Mucosa of descending colon (tissue), 3 donors: ENCODE results near the gene CEACAM16. TPM values are rescaled to one million over a fixed set of nuclear protein-coding genes. Genes with fewer than 3 reads are reported as not detected.

Experiments
- ATAC-seq: fragments of 200-7000 bp; cut with Tn5 transposase; one replicate; pipeline ENCODE4 v1.9.1; 2020; ENCODE audit warnings: mild to moderate bottlenecking, moderate library complexity
- DNase-seq, 3 donors: peaks; one replicate each; pipeline ENCODE4 v3.0.0-alpha.2; 2020
- H3K36me3 ChIP-seq: fragments of 200-600 bp; one replicate; pipeline ENCODE4 v1.8.0; 2021; ENCODE audit warnings: low read depth, mild to moderate bottlenecking
- H3K4me1 ChIP-seq: fragments of 200-600 bp; one replicate; pipeline ENCODE4 v1.8.0; 2021; ENCODE audit warnings: low read depth, mild to moderate bottlenecking
- H3K4me3 ChIP-seq: fragments of 200-600 bp; one replicate; pipeline ENCODE4 v1.8.0; 2021; ENCODE audit warnings: mild to moderate bottlenecking
- H3K9me3 ChIP-seq: fragments of 200-600 bp; one replicate; pipeline ENCODE4 v1.8.0; 2021; ENCODE audit warnings: mild to moderate bottlenecking
- CTCF ChIP-seq: fragments of 200-600 bp; IDR thresholded peaks from one replicate; pipeline ENCODE4 v1.8.0; 2022; ENCODE audit warnings: antibody characterized with exemption, mild to moderate bottlenecking
- intact Hi-C, 2 donors: fragments of 100-400 bp; cut with DNase I in 1 of 2; cut with micrococcal nuclease in 1 of 2; formaldehyde crosslinking; loops; one replicate each; pipeline versions ENCODE4 v1.11.0 to v1.11.1; 2022; cut with DNase I, micrococcal nuclease
- total RNA-seq, 3 donors: library from RNA; stranded (reverse); fragmentation: NEBNext Ultra II Directional in 2 of 3; extraction: Animal tissue kit (Norgen Biotek cat#: 25700) in 2 of 3; gene quantifications; one replicate each; pipeline versions ENCODE4 v1.2.1 to v1.2.4, GENCODE V29; 2021 to 2023
- donor health status: DM: no; HTN: no; CAD: no; lungs with moderate emphysema.
- donor health status: DM: no; HTN: no; CAD: no.
- donor health status: DM: no; HTN: yes; CAD: no.

CEACAM16 gene
- total RNA-seq, 3 donors from 2014 or later = 0.17 TPM; not detected in 2

GRCh38 chr19:44722131-44723121 lies 23.5 kb downstream of the CEACAM16 start:
- ATAC-seq = no peak
- no peak overlapping the region for H3K4me3 ChIP-seq
- no peaks in the 10 kb centered on the region for H3K9me3 ChIP-seq
- H3K4me1 ChIP-seq = peaks cover 40% of the 10 kb centered on the region
- no peak for TF ChIP-seq CTCF
- intact Hi-C loops = loop anchor here (2.0 to 5.0 kb wide), 2 partner anchors 48 to 50 kb away; no protein-coding TSS in a partner anchor
- no peak for DNase-seq
- H3K36me3 ChIP-seq = no peaks in the 10 kb centered on the region

GRCh38 chr19:44723299-44723951 lies 24.5 kb downstream of the CEACAM16 start:
- TF ChIP-seq CTCF = no peak
- no peak overlapping the region for H3K4me3 ChIP-seq
- no peaks in the 10 kb centered on the region for H3K36me3 ChIP-seq
- intact Hi-C loops = loop anchor here (2.0 to 5.0 kb wide), 2 partner anchors 47 to 49 kb away; no protein-coding TSS in a partner anchor
- H3K9me3 ChIP-seq = no peaks in the 10 kb centered on the region
- peaks cover 39% of the 10 kb centered on the region for H3K4me1 ChIP-seq
- ATAC-seq (peak; percentile 14), DNase-seq (peak in 1 of 3 donors; percentile 62)

GRCh38 chr19:44723952-44724319 lies 25.0 kb downstream of the CEACAM16 start:
- peak; percentile 94 for TF ChIP-seq CTCF
- Histone ChIP-seq H3K9me3 (no peaks in the 10 kb centered on the region), H3K36me3 (no peaks in the 10 kb centered on the region), H3K4me3 (peak overlapping the region; percentile 13), H3K4me1 (peaks cover 36% of the 10 kb centered on the region)
- DNase-seq = peak; percentile 88 to 93 (median 91)
- intact Hi-C loops = loop anchor here (2.0 to 5.0 kb wide), 2 partner anchors 47 to 48 kb away; no protein-coding TSS in a partner anchor
- peak; percentile 78 for ATAC-seq

- Histone ChIP-seq H3K36me3 (no peaks in the 10 kb centered on the region), H3K4me3 (no peak overlapping the region), H3K9me3 (no peaks in the 10 kb centered on the region), H3K4me1 (peaks cover 30% of the 10 kb centered on the region)
- ATAC-seq (peak; percentile 89), DNase-seq (peak; percentile 89 to 94 (median 94))
- TF ChIP-seq CTCF = no peak
- intact Hi-C loops = no loop called here
These were observed 26.3 kb downstream of the CEACAM16 start for GRCh38 chr19:44725251-44725650.

GRCh38 chr19:44725684-44726083 lies 26.7 kb downstream of the CEACAM16 start:
- ATAC-seq (peak; percentile 61), DNase-seq (peak; percentile 73 to 81 (median 77))
- peaks cover 32% of the 10 kb centered on the region for H3K4me1 ChIP-seq
- no peak overlapping the region for H3K4me3 ChIP-seq
- no peaks in the 10 kb centered on the region for H3K9me3 ChIP-seq
- H3K36me3 ChIP-seq = no peaks in the 10 kb centered on the region
- no peak for TF ChIP-seq CTCF
- intact Hi-C loops = no loop called here
